ENCODE data around the gene TMPRSS3.

TMPRSS3 gene

GRCh38 chr21:42337276-42337675 lies 58.6 kb downstream of the TMPRSS3 start:
- Histone ChIP-seq H3K4me1 (ENCODE audit: control insufficient read depth, insufficient read depth, low read length) (peaks cover 6% of the 10 kb centered on the region), H3K27me3 (ENCODE audit: control insufficient read depth, insufficient read depth, low read length, poor library complexity, severe bottlenecking) (no peaks in the 10 kb centered on the region), H3K27ac (ENCODE audit: insufficient read depth, low read depth, low read length, poor library complexity, severe bottlenecking) (no peak overlapping the region), H3K36me3 (ENCODE audit: control insufficient read depth, insufficient read depth, low read length) (no peaks in the 10 kb centered on the region), H3K9me3 (ENCODE audit: control insufficient read depth, low read length) (no peaks in the 10 kb centered on the region), H3K4me3 (ENCODE audit: insufficient read depth, low read depth, low read length) (no peak overlapping the region)
- 92 to 98% methylated on average over 4 of the region's 4 CpGs for WGBS, 2 experiments

GRCh38 chr21:42336054-42336453 lies 59.8 kb downstream of the TMPRSS3 start:
- Histone ChIP-seq H3K27ac (ENCODE audit: insufficient read depth, low read depth, low read length, poor library complexity, severe bottlenecking) (no peak overlapping the region), H3K36me3 (ENCODE audit: control insufficient read depth, insufficient read depth, low read length) (no peaks in the 10 kb centered on the region), H3K27me3 (ENCODE audit: control insufficient read depth, insufficient read depth, low read length, poor library complexity, severe bottlenecking) (no peaks in the 10 kb centered on the region), H3K4me3 (ENCODE audit: insufficient read depth, low read depth, low read length) (no peak overlapping the region), H3K9me3 (ENCODE audit: control insufficient read depth, low read length) (no peaks in the 10 kb centered on the region), H3K4me1 (ENCODE audit: control insufficient read depth, insufficient read depth, low read length) (peaks cover 6% of the 10 kb centered on the region)
- WGBS, 2 experiments: 22 to 25% methylated on average over 10 of the region's 10 CpGs

- Histone ChIP-seq H3K36me3 (ENCODE audit: control insufficient read depth, insufficient read depth, low read length) (no peaks in the 10 kb centered on the region), H3K27me3 (ENCODE audit: control insufficient read depth, insufficient read depth, low read length, poor library complexity, severe bottlenecking) (no peaks in the 10 kb centered on the region), H3K27ac (ENCODE audit: insufficient read depth, low read depth, low read length, poor library complexity, severe bottlenecking) (no peak overlapping the region), H3K4me1 (ENCODE audit: control insufficient read depth, insufficient read depth, low read length) (peaks cover 6% of the 10 kb centered on the region), H3K9me3 (ENCODE audit: control insufficient read depth, low read length) (no peaks in the 10 kb centered on the region), H3K4me3 (ENCODE audit: insufficient read depth, low read depth, low read length) (no peak overlapping the region)
- WGBS, 2 experiments: 89 to 91% methylated on average over 5 of the region's 5 CpGs
These were observed 63.1 kb downstream of the TMPRSS3 start for GRCh38 chr21:42332557-42333317.

- Histone ChIP-seq H3K27ac (ENCODE audit: insufficient read depth, low read depth, low read length, poor library complexity, severe bottlenecking) (no peak overlapping the region), H3K9me3 (ENCODE audit: control insufficient read depth, low read length) (no peaks in the 10 kb centered on the region), H3K27me3 (ENCODE audit: control insufficient read depth, insufficient read depth, low read length, poor library complexity, severe bottlenecking) (no peaks in the 10 kb centered on the region), H3K4me1 (ENCODE audit: control insufficient read depth, insufficient read depth, low read length) (peaks cover 6% of the 10 kb centered on the region), H3K36me3 (ENCODE audit: control insufficient read depth, insufficient read depth, low read length) (no peaks in the 10 kb centered on the region), H3K4me3 (ENCODE audit: insufficient read depth, low read depth, low read length) (no peak overlapping the region)
These were observed 64.2 kb downstream of the TMPRSS3 start for GRCh38 chr21:42331660-42332059.

GRCh38 chr21:42330380-42331371 lies 65.2 kb downstream of the TMPRSS3 start:
- Histone ChIP-seq H3K4me1 (ENCODE audit: control insufficient read depth, insufficient read depth, low read length) (no peaks in the 10 kb centered on the region), H3K4me3 (ENCODE audit: insufficient read depth, low read depth, low read length) (no peak overlapping the region)
- WGBS, 2 experiments: 86% methylated on average over 2 of the region's 4 CpGs

GRCh38 chr21:42324896-42325295 lies 71.0 kb downstream of the TMPRSS3 start:
- no peaks in the 10 kb centered on the region for H3K4me1 ChIP-seq (ENCODE audit: control insufficient read depth, insufficient read depth, low read length)
- no peak overlapping the region for H3K4me3 ChIP-seq (ENCODE audit: insufficient read depth, low read depth, low read length)
- no peaks in the 10 kb centered on the region for H3K9me3 ChIP-seq (ENCODE audit: control insufficient read depth, low read length)
- H3K27ac ChIP-seq (ENCODE audit: insufficient read depth, low read depth, low read length, poor library complexity, severe bottlenecking): no peak overlapping the region
- no peaks in the 10 kb centered on the region for H3K36me3 ChIP-seq (ENCODE audit: control insufficient read depth, insufficient read depth, low read length)
- WGBS, 2 experiments: 86 to 89% methylated on average over 6 of the region's 6 CpGs
- H3K27me3 ChIP-seq (ENCODE audit: control insufficient read depth, insufficient read depth, low read length, poor library complexity, severe bottlenecking): no peaks in the 10 kb centered on the region

More at GRCh38 chr21:42330380-42331371, 65.2 kb downstream of the TMPRSS3 start:
- Histone ChIP-seq H3K9me3 (ENCODE audit: control insufficient read depth, low read length) (no peaks in the 10 kb centered on the region), H3K27me3 (ENCODE audit: control insufficient read depth, insufficient read depth, low read length, poor library complexity, severe bottlenecking) (no peaks in the 10 kb centered on the region), H3K36me3 (ENCODE audit: control insufficient read depth, insufficient read depth, low read length) (no peaks in the 10 kb centered on the region), H3K27ac (ENCODE audit: insufficient read depth, low read depth, low read length, poor library complexity, severe bottlenecking) (no peak overlapping the region)
